Breast epithelium (tissue), 3 donors: ENCODE results near the gene MICAL2.

ENCODE experiments used
- POLR2A ChIP-seq: fragments of 450-650 bp; IDR thresholded peaks from one replicate; pipeline ENCODE4 v1.6.1; 2016; ENCODE audit warnings: antibody characterized with exemption, mild to moderate bottlenecking, moderate library complexity
- TF ChIP-seq, protein P1 (sequence below), 3 donors: fragments of 450-650 bp; IDR thresholded peaks; one replicate each; pipeline ENCODE4 v1.5.1; 2016 to 2017; ENCODE audit warnings: antibody characterized with exemption in 3 of 3, mild to moderate bottlenecking in 3 of 3, moderate library complexity in 3 of 3

- TF ChIP-seq, protein P1, sequence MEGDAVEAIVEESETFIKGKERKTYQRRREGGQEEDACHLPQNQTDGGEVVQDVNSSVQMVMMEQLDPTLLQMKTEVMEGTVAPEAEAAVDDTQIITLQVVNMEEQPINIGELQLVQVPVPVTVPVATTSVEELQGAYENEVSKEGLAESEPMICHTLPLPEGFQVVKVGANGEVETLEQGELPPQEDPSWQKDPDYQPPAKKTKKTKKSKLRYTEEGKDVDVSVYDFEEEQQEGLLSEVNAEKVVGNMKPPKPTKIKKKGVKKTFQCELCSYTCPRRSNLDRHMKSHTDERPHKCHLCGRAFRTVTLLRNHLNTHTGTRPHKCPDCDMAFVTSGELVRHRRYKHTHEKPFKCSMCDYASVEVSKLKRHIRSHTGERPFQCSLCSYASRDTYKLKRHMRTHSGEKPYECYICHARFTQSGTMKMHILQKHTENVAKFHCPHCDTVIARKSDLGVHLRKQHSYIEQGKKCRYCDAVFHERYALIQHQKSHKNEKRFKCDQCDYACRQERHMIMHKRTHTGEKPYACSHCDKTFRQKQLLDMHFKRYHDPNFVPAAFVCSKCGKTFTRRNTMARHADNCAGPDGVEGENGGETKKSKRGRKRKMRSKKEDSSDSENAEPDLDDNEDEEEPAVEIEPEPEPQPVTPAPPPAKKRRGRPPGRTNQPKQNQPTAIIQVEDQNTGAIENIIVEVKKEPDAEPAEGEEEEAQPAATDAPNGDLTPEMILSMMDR (IDR thresholded peaks at IDR 0.05), result no peak
- no peak for TF ChIP-seq POLR2A
Observed at GRCh38 chr11:12278766-12279671, 168.6 kb downstream of the MICAL2 start.
